ENCODE measurements around the gene LYRM1.

DNA sequence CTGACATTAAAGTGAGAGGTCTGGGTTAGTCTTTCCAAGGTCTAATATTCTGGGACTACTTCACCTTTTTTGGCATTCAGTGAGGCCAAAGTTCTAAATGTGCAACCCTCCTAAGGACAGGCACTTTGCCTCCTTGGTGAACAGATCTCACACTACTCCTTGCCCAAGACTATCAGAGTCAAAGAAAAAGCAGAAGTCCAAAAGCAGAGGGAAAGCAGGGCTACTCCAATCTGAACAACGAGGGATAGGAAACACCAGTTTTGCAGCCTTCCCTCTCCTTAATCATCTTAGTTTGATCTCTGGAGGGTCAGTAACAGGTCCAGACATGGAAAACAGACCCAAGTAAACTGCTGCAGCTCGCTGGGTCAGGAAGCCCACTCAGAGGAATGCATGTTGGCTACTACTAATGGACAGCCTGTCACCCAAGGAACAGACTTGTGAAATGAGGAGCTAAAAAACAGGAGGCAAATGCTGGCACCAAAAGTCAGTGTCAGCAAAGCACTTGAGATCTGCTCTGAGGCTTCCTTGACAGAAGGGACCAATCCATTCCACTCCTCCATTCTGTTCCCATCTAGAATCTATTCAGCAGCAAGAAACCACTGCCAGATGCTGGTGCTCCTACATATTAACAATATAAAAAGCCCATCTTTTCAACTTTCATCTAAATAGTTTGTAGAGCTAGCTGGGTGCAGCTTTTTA, 30.3 kb upstream of the LYRM1 start:
- TF ChIP-seq EZH2 (IDR thresholded peaks at IDR 0.05; ENCODE audit: low read depth, unreplicated experiment) (no peak), CREB1 (CRISPR knock-in tag; IDR thresholded peaks at IDR 0.05; ENCODE audit: low read depth) (no peak), EZH2phosphoT487 (IDR thresholded peaks at IDR 0.05; ENCODE audit: unreplicated experiment) (no peak), POLR2AphosphoS5 (IDR thresholded peaks at IDR 0.05; ENCODE audit: low read depth) (no peak), ZNF114 (CRISPR knock-in tag; IDR thresholded peaks at IDR 0.05) (no peak), STAT1 (IDR thresholded peaks at IDR 0.05; ENCODE audit: unreplicated experiment) (no peak), REST (IDR thresholded peaks at IDR 0.05; ENCODE audit: unreplicated experiment) (no peak), ETS1 (IDR thresholded peaks at IDR 0.05) (no peak), JUNB (IDR thresholded peaks at IDR 0.05; ENCODE audit: unreplicated experiment) (no peak)
- TF ChIP-seq, protein P1, sequence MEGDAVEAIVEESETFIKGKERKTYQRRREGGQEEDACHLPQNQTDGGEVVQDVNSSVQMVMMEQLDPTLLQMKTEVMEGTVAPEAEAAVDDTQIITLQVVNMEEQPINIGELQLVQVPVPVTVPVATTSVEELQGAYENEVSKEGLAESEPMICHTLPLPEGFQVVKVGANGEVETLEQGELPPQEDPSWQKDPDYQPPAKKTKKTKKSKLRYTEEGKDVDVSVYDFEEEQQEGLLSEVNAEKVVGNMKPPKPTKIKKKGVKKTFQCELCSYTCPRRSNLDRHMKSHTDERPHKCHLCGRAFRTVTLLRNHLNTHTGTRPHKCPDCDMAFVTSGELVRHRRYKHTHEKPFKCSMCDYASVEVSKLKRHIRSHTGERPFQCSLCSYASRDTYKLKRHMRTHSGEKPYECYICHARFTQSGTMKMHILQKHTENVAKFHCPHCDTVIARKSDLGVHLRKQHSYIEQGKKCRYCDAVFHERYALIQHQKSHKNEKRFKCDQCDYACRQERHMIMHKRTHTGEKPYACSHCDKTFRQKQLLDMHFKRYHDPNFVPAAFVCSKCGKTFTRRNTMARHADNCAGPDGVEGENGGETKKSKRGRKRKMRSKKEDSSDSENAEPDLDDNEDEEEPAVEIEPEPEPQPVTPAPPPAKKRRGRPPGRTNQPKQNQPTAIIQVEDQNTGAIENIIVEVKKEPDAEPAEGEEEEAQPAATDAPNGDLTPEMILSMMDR (conservative IDR thresholded peaks at IDR 0.05; ENCODE audit: low read depth in 2 of 2) = no peak
